ENCODE data around the gene RASAL2.

DNA sequence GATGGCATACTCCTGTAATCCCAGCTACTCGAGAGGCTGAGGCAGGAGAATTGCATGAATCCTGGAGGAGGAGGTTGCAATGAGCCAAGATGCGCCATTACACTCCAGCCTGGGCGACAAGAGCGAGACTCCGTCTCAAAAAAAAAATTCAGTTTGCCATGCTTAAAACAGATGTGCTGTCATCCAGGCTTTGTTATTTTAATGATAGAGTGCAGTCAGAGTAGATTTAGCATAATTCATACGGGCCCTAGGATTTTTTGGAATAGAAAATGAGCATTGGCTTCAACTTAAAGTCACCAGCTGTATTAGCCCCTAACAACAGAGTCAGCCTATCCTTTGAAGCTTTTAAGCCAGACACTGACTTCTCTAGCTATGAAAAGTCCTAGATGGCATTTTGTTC lies 124.6 kb downstream of the RASAL2 start:
- TF ChIP-seq CTCF (IDR thresholded peaks at IDR 0.05; ENCODE audit: low read depth, low read length): no peak
- TF ChIP-seq EZH2phosphoT487 (IDR thresholded peaks at IDR 0.05; ENCODE audit: low read depth): no peak
